HG02852 (cell line): ENCODE data around the gene SLIT1.

Experiments
- ATAC-seq: cut with Tn5 transposase; IDR thresholded peaks from one replicate; pipeline ENCODE4 v1.9.1; 2021; ENCODE audit warnings: mild to moderate bottlenecking, moderate library complexity; ENCODE audit not compliant: unreplicated experiment

SLIT1 gene

GRCh38 chr10:97140902-97141745 is 44.6 kb downstream of the SLIT1 start:
- ATAC-seq, result no peak

DNA sequence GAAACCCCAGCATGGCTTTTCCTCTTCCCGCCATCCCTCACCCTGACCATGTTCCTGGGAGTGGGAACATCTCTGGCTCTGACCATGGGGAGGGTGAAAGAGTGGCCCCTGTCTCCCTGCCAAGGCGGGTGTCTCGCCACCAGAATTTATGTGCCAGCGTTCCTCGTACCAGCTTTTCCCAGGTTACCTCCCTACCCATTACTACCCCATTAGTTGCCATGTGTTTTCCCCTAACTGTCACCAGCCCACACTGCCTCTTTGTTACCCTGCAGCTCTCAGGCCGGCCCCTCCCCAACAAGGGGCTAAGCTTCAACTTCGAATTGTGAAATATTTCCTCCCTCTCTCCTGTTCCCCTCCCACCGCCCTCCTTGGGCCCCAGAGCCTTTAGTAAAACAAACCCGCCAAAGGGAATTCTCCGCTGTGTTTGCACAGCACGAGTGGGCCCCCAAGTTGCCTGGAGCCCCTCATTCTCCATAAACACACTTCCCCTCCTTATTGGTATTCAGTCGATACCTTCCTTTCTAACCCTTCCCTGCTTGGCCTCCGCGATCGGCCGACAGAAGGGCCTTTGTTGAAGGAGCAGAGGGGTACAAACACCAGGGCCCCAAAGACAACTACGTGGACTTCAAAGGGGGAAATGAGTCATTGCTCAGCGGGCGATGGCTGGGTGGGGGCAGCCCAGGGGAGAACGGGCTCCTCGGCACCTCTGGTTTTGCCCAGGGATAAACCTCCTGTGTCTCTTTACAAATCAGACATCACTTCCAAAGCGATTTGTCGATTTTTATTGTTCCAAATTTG is 45.5 kb downstream of the SLIT1 start:
- no peak for ATAC-seq

DNA sequence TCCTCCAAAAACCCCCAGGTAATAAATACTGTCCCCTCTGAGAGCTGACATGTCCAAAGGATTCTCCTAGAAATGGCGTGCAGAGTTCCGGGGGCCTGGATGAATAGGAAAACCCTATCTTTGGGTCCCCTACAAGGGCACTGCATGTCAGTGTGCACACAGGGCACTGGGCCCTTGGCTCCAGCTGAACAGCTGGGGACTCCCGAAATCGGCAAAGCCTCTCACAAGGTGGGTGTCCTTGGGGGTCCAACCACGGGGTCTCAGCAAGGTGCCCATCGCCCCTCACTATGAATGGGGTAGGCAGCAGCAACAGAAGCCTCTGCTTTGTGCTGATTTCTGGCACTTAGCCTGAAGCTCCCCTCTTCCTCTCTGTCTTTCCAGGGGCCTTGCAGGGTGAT is 46.1 kb downstream of the SLIT1 start:
- no peak for ATAC-seq

- no peak for ATAC-seq
Observed at GRCh38 chr10:97138846-97139245, 46.9 kb downstream of the SLIT1 start.

GRCh38 chr10:97138174-97138573 is 47.6 kb downstream of the SLIT1 start:
- no peak for ATAC-seq

GRCh38 chr10:97136756-97137155 is 49.0 kb downstream of the SLIT1 start:
- no peak for ATAC-seq

- no peak for ATAC-seq
Observed at GRCh38 chr10:97135464-97135863, 50.3 kb downstream of the SLIT1 start.

DNA sequence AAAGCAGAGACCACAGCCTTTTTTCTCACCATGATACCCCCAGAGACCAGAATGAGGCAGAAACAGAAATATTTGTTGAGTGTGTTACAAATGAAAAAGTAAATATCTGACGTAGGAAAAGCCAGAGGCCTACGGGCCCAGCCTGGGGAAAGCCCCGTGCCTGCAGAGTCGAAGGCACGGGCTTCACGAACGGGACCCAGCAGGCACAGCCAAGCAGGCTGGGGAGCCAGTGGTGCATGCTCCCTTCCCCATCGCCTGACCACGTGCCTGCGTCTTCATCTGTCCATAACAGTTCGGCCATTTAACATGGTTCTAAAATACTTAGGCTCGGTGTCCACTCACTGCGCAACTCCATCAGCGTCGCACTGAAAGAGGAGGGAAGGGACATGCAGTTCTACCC is 50.8 kb downstream of the SLIT1 start:
- no peak for ATAC-seq

DNA sequence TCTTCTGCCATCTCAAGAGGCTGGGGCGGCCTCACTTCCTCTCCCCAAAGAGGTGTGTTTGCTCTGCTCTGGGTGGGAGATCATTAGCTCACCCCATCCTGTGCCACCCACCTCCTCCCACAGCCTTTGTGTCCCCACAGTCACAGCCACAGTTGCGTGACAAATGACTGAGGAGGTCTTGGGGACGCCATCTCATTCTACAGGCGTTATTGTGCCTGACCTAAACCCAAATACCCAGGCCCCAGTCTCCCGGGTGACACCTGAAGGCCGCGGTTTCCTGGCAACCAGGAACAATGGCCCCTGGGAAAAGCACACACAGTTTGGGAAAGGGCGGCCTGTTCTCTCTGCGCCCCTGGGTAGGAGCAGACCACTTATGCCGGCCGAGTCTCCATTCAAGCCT is 51.6 kb downstream of the SLIT1 start:
- no peak for ATAC-seq

GRCh38 chr10:97132273-97132672 is 53.5 kb downstream of the SLIT1 start:
- ATAC-seq, result no peak

DNA sequence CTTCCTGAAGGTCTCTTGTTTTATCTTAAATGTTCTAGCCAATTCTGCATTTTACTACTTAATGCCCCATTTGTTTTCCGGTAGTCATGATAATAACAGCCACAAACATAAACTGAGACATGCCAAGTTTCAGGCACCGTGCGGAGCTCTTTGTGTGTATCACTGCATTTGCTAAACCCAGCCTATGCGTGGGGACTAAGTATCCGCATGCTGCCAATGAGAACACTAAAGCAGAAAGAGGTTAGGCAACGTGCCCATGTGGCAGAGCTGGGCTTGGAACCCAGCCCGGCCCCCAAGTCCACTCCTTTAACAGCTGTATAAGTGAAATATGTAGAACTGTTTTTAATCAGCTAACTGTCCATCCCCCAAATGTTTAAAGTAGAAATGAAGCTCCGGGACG is 54.1 kb downstream of the SLIT1 start:
- ATAC-seq, result no peak

DNA sequence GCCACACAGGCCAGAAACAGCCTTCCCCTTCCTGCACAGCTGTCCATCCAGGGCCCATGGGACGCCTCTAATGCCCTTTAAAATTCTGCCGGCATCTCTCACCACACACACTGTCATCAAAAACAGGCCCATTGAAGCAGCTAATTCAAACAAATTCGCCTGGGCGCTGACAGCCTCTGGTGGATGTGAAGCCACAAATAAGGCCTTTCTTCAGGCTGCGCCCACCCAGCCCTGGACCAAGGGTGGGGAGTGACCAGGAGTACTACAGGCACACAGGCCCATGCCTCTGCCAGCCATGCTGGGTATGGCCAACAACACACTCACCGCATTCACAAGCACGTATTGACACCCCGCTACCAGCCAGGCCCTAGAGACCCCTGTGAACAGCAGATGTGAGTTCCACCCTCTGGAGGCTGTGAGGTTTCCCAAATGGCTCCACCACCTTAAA is 54.6 kb downstream of the SLIT1 start:
- ATAC-seq, result no peak

DNA sequence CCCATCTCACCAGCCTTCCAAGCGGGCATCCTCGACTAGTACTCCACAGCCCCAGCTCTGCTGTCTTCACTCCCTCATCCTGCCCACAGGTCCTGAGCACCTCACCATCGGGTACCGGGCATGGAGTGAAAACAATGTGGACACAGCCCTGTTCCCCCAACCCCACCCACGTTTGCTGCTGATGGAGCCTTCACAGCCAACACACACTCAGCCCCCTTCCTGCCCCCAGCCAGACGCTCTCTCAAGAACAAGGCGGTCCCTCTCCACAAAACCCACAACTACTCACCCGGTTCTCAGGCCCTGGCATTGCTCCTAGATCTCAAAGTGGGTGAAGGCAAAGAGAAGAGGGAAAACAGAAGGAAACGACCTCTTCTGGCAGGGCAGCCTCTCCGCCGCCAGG is 56.1 kb downstream of the SLIT1 start:
- ATAC-seq, result no peak

DNA sequence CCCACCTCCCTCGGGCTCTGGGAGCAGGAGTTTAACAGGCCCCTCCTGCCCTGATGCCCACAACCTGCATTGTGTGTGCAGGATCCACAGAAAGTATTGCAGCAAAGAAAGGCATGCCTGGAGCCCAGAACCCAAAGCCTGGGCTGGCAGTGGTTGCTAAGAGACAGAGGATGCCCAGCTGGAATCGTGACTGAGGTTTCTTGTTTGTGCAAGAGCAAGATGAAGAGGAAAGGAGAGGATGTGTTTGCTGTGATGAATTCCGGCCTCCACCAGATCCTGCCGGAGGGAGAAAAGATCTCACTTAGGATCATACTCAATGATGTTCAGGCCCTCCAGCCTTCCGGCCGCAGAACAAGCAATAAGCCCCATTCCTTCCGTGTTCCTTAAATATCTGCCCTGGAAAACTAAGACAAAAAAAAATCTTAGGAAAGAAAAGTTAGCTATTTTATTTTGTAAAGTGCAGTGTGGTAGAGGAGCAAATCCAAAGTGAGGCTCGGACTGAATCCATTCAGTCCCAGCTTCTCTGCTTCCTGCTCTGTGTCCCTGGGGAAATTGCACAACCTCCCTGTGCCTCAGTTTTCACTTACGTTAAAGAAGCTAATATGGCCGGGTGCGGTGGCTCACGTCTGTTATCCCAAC is 57.1 kb downstream of the SLIT1 start:
- ATAC-seq, result no peak

DNA sequence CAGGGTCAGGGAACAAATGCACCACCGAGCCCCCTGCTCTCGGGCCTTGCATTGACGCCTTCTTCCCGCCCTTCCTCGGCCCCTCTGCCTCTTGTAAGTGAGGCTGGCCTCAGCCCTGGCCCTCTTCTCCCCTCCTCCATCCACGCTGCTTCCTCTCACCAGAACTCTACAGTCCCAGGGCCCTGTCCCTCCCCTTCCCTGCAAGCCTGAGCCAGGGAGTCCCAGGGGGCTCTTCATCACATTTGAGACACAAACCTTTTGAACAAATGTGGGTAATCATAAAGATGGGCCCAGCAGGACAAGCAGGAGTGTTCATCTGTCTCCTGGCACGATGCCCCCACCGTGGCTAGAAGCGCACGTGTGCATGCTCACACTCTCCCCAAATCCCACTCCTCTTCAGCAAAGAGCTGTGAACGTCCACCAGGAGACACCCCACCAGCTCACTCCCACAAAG is 57.7 kb downstream of the SLIT1 start:
- ATAC-seq, result no peak

- ATAC-seq, result no peak
Observed at GRCh38 chr10:97127509-97127908, 58.2 kb downstream of the SLIT1 start.

DNA sequence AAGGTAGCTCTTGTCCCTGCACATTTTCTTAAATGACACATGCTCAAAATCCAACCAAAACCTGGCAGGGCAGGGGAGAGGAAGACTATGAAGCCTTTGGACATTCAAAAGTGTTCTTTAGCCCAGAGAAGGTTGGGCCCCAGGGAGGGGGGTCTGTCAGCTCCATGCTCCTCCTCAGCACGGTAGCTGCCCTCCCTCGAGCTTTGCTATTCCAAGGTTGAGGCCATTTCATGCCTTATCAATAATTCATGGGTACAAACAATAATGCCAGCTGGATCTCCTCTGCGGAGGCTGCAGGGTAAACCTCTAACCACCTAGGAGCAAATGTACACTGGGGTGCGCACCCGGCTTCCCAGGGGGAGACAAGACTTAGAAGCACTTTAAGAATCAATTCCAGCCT is 61.5 kb downstream of the SLIT1 start:
- ATAC-seq, result no peak

- ATAC-seq, result no peak
Observed at GRCh38 chr10:97123765-97124164, 62.0 kb downstream of the SLIT1 start.

DNA sequence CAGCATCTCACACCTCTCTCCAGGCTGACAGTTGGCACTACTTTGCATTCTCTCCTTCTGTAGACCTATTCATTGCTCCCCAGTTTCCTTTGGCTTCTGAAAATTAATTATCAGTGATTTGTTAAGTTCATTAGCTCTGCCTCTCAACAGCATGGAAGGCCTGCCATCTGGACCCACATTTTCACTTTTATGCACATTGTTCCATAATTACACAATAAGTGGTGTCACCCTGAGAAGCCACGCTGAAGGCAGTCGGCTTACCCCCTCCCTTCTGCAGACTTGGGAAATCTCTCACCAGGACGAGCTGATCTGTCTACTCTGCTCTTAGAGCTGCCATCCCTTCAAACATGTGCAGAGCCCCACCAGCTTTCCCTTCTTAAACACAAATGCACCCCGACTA is 64.7 kb downstream of the SLIT1 start:
- ATAC-seq, result no peak

GRCh38 chr10:97120370-97120769 is 65.4 kb downstream of the SLIT1 start:
- no peak for ATAC-seq

DNA sequence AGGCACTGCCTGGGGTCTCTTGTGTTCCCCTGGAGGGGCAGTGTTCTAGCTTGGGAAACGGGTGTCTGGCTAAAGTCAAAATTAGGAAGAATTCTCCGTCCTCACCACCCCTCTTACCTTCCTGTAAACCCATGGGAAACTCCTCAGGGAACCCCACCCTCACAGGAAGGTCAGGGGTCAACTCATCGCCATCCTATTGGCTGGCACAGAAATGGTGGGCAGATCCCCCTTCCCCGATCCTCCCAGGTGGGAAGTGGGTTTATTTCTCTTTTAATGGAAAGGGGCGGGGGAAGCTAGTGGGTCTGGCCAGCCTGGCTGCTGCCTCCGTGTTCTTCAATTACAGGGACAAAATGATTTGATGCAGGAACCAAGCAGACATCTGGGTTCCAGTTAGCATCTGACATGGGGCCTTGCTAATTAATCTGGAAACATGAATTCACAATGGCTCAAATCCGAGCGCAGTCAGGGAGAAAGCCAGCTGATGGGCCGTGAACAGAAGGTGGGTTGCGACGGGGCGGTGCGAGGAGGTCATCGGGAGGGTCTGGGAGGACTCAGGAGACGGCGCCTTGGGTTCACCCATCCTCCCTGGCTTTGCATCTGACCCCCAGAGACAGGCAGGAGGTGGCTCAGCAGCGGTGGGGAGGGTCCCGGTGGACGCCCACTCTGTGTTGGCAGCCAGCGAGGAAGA is 66.6 kb downstream of the SLIT1 start:
- ATAC-seq, result no peak
